Vagina (tissue), 2 donors: ENCODE results near the gene CUEDC2.

Experiments
- POLR2AphosphoS5 ChIP-seq, 2 donors: sonication (generic); formaldehyde crosslinking; IDR thresholded peaks; one replicate each; pipeline ENCODE4 v1.9.0; 2017; ENCODE audit warnings: antibody characterized with exemption in 2 of 2, mild to moderate bottlenecking in 2 of 2, low read depth in 1 of 2; ENCODE audit not compliant: insufficient read depth in 1 of 2
- TF ChIP-seq, protein P1 (sequence below), 3 experiments: fragments of 450-650 bp in 2 of 3; fragments of 200-600 bp in 1 of 3; sonication (generic) in 1 of 3; IDR thresholded peaks; one replicate each; pipeline ENCODE4 v1.5.1; 2017 to 2019; ENCODE audit warnings: antibody characterized with exemption in 3 of 3, mild to moderate bottlenecking in 2 of 3, moderate library complexity in 2 of 3

- TF ChIP-seq, protein P1, sequence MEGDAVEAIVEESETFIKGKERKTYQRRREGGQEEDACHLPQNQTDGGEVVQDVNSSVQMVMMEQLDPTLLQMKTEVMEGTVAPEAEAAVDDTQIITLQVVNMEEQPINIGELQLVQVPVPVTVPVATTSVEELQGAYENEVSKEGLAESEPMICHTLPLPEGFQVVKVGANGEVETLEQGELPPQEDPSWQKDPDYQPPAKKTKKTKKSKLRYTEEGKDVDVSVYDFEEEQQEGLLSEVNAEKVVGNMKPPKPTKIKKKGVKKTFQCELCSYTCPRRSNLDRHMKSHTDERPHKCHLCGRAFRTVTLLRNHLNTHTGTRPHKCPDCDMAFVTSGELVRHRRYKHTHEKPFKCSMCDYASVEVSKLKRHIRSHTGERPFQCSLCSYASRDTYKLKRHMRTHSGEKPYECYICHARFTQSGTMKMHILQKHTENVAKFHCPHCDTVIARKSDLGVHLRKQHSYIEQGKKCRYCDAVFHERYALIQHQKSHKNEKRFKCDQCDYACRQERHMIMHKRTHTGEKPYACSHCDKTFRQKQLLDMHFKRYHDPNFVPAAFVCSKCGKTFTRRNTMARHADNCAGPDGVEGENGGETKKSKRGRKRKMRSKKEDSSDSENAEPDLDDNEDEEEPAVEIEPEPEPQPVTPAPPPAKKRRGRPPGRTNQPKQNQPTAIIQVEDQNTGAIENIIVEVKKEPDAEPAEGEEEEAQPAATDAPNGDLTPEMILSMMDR (IDR thresholded peaks at IDR 0.05), result no peak
- TF ChIP-seq POLR2AphosphoS5 (IDR thresholded peaks at IDR 0.05; ENCODE audit: insufficient read depth in 1 of 2, low read depth in 1 of 2), result no peak
These were observed 3.9 kb upstream of the CUEDC2 start for GRCh38 chr10:102436312-102436711.
